HepG2 (cell line): Measurements from ENCODE around the gene CDK6. TPM values are rescaled to one million over a fixed set of nuclear protein-coding genes. Genes with fewer than 3 reads are reported as not detected.

Source experiments
- ATF1 ChIP-seq: IDR thresholded peaks from 2 replicates; pipeline ENCODE4 v1.6.1; 2016; ENCODE audit warnings: mild to moderate bottlenecking, control low read depth
- EP300 ChIP-seq, 3 experiments: sonication (generic) in 1 of 3; formaldehyde crosslinking in 1 of 3; IDR thresholded peaks; 2 replicates each; pipeline versions ENCODE4 v1.5.1 to v1.6.1; 2011 to 2020; ENCODE audit warnings: low read depth in 2 of 3, low read length in 2 of 3, borderline replicate concordance in 1 of 3, improper control_type of control experiment in 1 of 3, mild to moderate bottlenecking in 1 of 3, missing genetic modification reagents in 1 of 3, moderate library complexity in 1 of 3
- FOXO1 ChIP-seq: sonication (generic); formaldehyde crosslinking; IDR thresholded peaks from 2 replicates; pipeline ENCODE4 v1.4.0; 2020; ENCODE audit warnings: missing genetic modification reagents
- IKZF5 ChIP-seq: IDR thresholded peaks from 2 replicates; pipeline ENCODE4 v1.6.1; 2018; ENCODE audit warnings: missing genetic modification reagents, mild to moderate bottlenecking, missing compliant biosample characterization
- MEIS1 ChIP-seq: sonication (generic); formaldehyde crosslinking; IDR thresholded peaks from 2 replicates; pipeline ENCODE4 v1.9.0; 2021; ENCODE audit warnings: mild to moderate bottlenecking, missing genetic modification reagents, moderate library complexity, borderline replicate concordance
- PRDM4 ChIP-seq: sonication (generic); formaldehyde crosslinking; IDR thresholded peaks from 2 replicates; pipeline ENCODE4 v1.9.0; 2021; ENCODE audit warnings: missing genetic modification reagents, borderline replicate concordance
- RFX5 ChIP-seq: IDR thresholded peaks from 2 replicates; pipeline ENCODE4 v1.6.1; 2011; ENCODE audit warnings: low read depth, low read length, improper control_type of control experiment
- RNF219 ChIP-seq: sonication (generic); formaldehyde crosslinking; IDR thresholded peaks from 2 replicates; pipeline ENCODE4 v1.5.0; 2020; ENCODE audit warnings: mild to moderate bottlenecking, missing genetic modification reagents
- TFAP4 ChIP-seq: sonication (generic); IDR thresholded peaks from 2 replicates; pipeline ENCODE4 v1.6.1; 2016; ENCODE audit warnings: low read depth, borderline replicate concordance
- TRIM22 ChIP-seq: fragments of 450-650 bp; IDR thresholded peaks from 2 replicates; pipeline ENCODE4 v1.6.1; 2017
- ZNF264 ChIP-seq: sonication (generic); formaldehyde crosslinking; IDR thresholded peaks from 2 replicates; pipeline ENCODE4 v1.4.0; 2020; ENCODE audit warnings: missing genetic modification reagents
- ZNF704 ChIP-seq: sonication (generic); formaldehyde crosslinking; IDR thresholded peaks from 2 replicates; pipeline ENCODE4 v1.8.1; 2023; ENCODE audit warnings: mild to moderate bottlenecking, inconsistent platforms, moderate library complexity, missing genetic modification reagents, borderline replicate concordance
- ZNF841 ChIP-seq: sonication (generic); formaldehyde crosslinking; IDR thresholded peaks from 2 replicates; pipeline ENCODE4 v1.8.1; 2023; ENCODE audit warnings: missing genetic modification reagents, borderline replicate concordance
- ZSCAN9 ChIP-seq: IDR thresholded peaks from 2 replicates; pipeline ENCODE4 v1.6.1; 2016; ENCODE audit warnings: borderline replicate concordance
- polyA plus RNA-seq, 8 experiments: library from polyadenylated mRNA; depleted of rRNA in 3 of 8; stranded (reverse) in 7 of 8; unstranded in 1 of 8; fragments of >200 nt; fragmentation: Illumina TruSeq in 4 of 8; extraction: Trizol in 4 of 8; gene quantifications; 2 replicates each; pipeline versions ENCODE4 v1.2.1 to v1.2.3, GENCODE V29; 2011 to 2016; ENCODE audit warnings: low read depth in 4 of 8, missing spikeins in 1 of 8, mixed read lengths in 1 of 8; ENCODE audit not compliant: insufficient read depth in 1 of 8
- total RNA-seq, 5 experiments: library from RNA; depleted of rRNA; stranded (reverse); fragments of >200 nt; fragmentation: Illumina TruSeq; extraction: Trizol; gene quantifications; 2 replicates each; pipeline ENCODE4 v1.2.3, GENCODE V29; 2016; ENCODE audit warnings: low read depth in 1 of 5
- TF ChIP-seq, protein P1 (sequence below): fragments of 450-650 bp; IDR thresholded peaks from 2 replicates; pipeline ENCODE4 v1.6.1; 2017; ENCODE audit warnings: mild to moderate bottlenecking

Gene CDK6
- total and polyA plus RNA-seq, 2 of the 13 experiments (the other 11 are each of a cell fraction or from before 2014, with no cell fraction given): 34.6 to 90.8 TPM

- TF ChIP-seq PRDM4 (CRISPR knock-in tag) (no peak), ATF1 (CRISPR knock-in tag) (no peak), MEIS1 (CRISPR knock-in tag) (0 out of 2 replicates have a peak, but pooled peaks have one; percentile 23), ZNF264 (peak; percentile 3; the same call in 1 of the 2 replicates), RFX5 (no peak), ZNF841 (CRISPR knock-in tag) (no peak), RNF219 (CRISPR knock-in tag) (no peak), IKZF5 (CRISPR knock-in tag) (peak; percentile 43; the same call in 1 of the 2 replicates), EP300 (IDR thresholded peaks at IDR 0.05; ENCODE audit: low read depth in 2 of 2, low read length in 2 of 2) (no peak), EP300 (CRISPR knock-in tag; IDR thresholded peaks at IDR 0.05; ENCODE audit: borderline replicate concordance) (no peak), FOXO1 (CRISPR knock-in tag) (peak; percentile 40), TFAP4 (peak; percentile 74; the same call in 1 of the 2 replicates), ZSCAN9 (CRISPR knock-in tag) (no peak), TRIM22 (no peak), ZNF704 (CRISPR knock-in tag) (0 out of 2 replicates have a peak, but pooled peaks have one; percentile 75)
- TF ChIP-seq, protein P1, sequence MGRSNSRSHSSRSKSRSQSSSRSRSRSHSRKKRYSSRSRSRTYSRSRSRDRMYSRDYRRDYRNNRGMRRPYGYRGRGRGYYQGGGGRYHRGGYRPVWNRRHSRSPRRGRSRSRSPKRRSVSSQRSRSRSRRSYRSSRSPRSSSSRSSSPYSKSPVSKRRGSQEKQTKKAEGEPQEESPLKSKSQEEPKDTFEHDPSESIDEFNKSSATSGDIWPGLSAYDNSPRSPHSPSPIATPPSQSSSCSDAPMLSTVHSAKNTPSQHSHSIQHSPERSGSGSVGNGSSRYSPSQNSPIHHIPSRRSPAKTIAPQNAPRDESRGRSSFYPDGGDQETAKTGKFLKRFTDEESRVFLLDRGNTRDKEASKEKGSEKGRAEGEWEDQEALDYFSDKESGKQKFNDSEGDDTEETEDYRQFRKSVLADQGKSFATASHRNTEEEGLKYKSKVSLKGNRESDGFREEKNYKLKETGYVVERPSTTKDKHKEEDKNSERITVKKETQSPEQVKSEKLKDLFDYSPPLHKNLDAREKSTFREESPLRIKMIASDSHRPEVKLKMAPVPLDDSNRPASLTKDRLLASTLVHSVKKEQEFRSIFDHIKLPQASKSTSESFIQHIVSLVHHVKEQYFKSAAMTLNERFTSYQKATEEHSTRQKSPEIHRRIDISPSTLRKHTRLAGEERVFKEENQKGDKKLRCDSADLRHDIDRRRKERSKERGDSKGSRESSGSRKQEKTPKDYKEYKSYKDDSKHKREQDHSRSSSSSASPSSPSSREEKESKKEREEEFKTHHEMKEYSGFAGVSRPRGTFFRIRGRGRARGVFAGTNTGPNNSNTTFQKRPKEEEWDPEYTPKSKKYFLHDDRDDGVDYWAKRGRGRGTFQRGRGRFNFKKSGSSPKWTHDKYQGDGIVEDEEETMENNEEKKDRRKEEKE: no peak
Observed at GRCh38 chr7:92833024-92833765, 3.2 kb downstream of the CDK6 start (continued).
